Fibroblast of skin of left biceps (primary cell): ENCODE measurements around the gene MMP1.
A peak's percentile ranks its signal among the peaks of the same experiment; 100 is the strongest.

Experiments used
- DNase-seq, 2 experiments: peaks; one replicate each; pipeline ENCODE4 v3.0.0-alpha.2; 2013; ENCODE audit warnings: low read depth in 2 of 2

MMP1 gene

DNA sequence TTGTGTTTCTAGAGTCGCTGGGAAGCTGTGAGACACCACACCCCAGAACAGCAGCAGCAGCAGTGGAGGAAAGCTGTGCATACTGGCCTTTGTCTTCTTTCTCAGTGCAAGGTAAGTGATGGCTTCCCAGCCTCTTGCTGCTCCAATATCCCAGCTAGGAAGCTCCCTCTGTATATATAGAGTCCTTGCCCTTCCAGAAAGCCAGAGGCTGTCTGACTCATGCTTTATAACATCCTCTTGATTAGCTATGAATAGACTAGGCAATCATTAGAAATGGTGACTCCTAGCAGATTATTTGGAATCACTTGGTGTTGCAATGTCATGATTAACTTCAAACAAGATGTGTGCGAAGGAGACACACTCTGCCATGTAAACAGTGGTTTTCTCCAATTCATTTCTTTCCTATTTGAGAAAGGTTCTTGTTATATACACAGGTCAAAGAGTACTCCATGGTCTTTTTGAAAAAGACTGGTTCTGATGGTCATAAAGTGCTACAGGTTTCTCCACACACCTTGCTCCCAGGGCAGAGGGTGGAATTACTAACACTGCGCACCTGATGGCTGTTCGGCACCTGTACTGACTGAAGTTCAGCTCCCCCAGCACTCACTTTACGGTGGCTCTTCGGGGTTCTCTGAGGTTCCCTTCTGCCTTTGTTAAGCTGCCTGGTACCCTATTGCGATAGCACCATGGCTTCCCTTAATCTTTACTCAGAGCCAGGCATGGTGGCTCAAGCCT, at the start of gene MMP1:
TSS of gene MMP1 (minus strand) at position 149 of the 735 bp plus-strand sequence. CDS start at position 81, 68 bp downstream.
- peak; percentile 63 to 70 for DNase-seq

DNA sequence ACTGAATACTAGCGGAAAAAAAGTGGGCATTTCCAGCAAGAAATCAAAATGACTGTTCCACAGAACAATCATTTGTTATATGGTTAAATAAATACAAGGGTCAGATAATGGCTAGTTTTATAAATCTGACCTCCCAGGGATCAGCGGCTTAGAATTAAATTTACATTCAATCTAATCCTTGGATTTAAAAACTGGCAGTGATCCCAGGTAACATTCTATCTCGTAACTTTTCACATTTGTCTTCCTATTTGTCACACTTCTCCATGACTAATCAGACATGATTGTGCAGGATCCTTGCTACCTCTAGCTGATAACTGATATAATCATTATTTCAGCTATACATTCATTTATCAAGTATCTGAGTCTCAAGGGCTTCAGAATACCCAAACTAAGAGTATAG, 48.3 kb upstream of the MMP1 start:
- DNase-seq = no peak

DNA sequence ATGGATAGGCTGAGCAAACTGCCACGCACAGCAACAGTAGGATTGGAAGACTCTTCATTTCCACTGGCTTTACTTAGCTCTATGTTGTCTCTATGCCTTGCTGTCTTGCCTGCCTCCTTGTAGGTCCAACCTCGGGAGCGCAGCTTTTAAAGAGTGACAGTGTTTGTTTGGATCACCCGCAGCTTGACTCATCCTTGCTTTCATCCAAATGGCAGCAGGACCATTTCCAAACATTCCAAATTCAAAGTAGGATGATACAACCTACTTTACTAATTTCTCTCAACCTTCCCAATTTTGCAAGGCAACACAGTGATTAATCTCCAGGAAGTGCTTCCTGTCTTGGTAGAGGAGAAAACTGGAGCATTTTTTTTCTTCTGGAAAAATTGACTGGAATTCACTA, 45.5 kb upstream of the MMP1 start, which contains the start of gene MMP3:
TSS of gene MMP3 (minus strand) at position 121 of the 400 bp plus-strand sequence. CDS start at position 58, 63 bp downstream.
- no peak for DNase-seq

DNA sequence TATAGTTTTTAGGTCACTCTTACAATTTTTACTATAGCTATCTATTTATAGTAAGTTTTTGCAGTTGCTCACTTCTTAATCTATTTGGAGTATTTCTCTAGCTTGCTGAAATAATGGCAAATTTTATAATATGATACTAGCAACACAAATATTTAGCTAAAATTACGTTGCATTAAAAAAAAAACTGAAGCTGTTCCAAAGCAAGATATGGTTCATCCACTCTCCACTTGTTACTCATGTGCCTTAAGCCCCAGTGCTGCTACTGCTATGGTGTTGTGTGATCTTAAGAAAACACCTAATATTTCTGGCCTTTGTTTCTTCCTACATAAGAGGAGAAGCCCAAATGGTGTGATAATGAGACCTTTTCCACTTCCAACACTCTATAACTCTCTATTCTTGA, 45.0 kb upstream of the MMP1 start:
- no peak for DNase-seq

DNA sequence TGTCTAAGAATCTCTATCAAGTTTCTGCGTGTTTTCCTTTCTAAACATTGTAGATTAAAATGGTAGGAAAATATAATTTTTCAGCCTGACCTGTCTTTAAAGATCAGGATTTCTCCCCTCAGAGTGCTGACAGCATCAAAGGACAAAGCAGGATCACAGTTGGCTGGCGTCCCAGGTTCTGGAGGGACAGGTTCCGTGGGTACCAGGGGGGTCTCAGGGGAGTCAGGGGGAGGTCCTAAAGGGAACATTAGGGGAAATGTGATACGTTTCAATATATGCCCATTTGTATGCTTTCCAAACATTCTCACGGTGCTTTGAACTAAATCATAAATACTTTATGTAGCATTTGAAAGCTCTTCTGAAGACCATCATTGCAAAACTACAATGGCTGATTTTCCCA, 42.1 kb upstream of the MMP1 start:
- no peak for DNase-seq

DNA sequence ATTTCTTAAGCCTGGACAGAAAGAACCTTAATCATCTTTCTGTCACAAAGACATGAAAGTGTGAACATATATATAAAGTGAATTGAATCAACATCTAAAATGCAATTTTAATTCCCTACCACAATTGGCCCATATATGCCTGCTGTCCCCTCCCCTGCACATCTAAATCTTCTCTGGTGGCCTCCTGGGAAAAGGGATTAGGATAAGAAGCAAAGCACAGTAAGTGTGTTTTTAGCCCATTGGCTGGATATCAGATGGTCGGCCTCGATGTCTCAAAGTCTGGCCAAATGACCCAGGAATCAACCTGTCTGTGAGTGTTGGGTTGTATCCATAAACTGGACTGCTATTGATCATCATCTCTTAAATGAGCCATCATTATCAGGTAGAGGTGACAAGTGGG, 39.7 kb upstream of the MMP1 start:
- DNase-seq = no peak

DNA sequence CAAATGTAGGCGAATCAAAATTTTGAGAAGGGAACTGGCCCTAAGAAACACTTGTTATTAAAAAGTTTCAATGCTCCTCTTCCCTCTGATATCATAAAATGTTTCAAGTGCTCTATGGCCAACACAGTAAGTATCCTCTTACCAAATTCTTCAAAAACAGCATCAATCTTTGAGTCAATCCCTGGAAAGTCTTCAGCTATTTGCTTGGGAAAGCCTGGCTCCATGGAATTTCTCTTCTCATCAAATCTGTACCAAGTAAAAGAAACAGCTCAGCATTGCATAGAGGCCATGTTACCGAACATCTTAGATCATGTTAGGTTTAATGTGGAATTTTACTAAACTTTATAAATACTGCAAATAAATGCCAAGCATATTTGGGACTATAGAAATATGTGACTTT, 39.2 kb upstream of the MMP1 start:
- peak in 1 of 2 experiments; percentile 31 for DNase-seq

DNA sequence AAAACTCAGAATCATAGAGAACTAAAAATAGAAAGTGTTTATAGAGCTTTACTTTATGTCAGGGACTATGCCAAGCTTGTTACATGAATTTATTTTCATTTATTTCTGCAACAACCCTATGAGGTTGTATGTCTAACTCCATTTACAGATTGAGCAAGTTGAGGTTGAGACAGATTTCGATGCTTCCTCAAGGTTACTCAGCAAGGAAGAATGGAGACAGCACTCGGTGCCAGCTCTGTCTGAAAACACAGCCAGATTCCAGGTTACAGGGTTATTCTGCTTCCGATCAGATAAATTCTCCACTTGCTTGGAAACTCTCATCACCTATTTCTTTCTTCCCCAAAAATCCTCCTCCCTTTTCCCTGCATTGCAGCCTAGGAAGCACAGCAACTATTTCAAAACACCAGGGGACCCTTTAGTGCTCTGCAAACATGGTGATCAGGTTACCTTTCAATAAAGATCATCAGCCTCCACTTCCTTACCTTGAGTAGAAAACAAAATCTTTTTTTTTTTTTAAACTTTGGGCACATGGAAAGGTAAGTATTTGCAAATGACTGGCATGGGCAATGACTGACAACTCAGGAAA, 38.4 kb upstream of the MMP1 start:
- peak; percentile 74 to 75 for DNase-seq

DNA sequence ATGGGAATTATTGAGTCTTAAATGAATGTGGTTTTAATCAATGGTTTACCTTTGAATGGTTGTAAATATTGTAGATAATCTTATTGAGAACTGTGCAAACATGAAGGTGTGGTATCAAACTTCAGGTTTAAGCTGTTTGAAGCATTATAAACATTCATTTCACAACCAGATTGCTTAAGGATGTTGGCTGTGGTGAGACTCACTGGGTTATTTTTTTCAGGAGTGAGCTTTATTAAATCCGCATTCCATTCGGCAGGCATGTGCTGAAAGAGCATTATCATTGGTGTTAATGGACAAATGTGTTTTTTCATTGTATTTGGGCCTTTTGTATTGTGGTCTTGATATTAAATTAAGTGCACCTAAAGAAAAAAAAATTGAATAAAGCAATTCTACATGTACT, 35.8 kb upstream of the MMP1 start:
- peak in 1 of 2 experiments; percentile 24 for DNase-seq

DNA sequence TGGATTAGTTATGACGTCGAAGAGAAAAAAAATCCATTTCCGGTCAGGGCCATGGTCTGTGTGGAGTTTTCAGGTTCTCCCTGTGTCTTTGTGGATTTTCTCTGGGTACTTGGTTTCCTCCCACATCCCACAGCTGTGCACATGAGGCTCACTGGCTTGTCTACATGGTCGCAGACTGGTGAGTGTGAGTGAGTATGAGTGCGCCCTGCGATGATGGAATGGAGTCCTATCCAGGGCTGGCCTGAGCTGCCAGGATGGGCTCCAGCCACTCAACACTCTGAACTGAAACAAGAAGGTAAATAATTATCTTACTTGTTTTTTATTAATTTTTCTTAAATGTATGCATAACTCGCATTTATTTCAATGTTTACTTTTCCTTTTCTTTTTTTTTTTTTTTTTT, 34.7 kb upstream of the MMP1 start:
- no peak for DNase-seq

DNA sequence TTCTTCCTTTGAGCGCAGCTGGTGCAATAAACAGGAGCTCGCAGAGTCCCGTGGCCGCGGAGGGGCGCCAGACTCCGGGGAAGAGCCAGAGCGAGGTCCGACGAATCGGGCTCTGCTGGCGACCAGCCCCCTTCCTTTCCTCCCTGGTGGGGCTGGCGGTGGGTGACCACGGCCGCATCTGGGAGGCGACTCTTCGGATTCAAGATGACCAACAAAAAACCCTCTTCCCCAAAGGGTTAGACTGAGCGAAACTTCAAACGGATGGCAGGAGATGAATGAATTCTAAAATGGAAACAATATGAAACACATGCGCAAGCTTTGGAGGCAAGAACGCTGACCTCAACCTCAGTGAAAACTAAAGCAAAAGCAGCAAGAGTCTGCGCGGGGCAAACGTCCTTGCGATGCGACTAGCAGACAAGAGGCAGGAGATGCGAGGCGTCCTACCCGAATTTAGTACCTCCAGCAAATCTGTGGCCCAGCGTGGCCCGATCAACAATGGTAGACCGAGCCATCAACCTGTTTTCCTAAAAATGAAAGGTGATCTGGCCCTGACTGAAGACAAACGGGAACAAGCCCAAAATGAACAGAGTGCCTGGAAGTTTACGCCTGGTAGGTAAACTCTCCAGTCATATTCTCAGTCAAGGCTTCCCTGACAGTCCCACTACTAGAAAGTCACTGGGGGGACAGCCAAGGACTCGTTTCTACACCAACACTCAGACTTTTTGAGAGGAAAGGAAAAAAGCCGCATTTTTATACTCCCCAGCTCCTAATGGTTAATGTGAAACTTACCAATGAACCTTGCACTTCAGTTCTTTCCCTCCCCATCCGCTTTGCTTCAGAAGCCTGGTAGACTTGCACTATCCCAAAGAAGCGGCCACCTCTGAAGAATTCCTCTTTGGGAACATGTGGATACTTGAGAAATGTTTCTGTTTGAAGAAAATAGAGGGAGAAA, 33.8 kb upstream of the MMP1 start:
- DNase-seq = peak; percentile 44 to 47

DNA sequence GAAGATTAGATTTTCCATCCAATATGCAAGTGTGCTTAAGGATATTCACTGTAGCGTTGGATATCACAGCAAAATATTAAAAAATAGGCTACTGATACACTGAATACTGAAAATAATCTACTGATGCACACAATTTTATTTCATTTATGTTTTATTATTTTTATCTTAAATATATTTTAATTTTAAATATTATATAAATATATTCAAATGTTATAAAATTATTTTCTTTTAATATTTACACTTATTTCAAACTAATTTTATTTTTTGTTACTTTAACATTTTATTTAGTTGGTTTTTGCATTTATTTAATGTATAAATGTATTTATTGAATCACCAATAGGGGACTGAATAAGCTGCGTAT, 33.1 kb upstream of the MMP1 start:
- no peak for DNase-seq

DNA sequence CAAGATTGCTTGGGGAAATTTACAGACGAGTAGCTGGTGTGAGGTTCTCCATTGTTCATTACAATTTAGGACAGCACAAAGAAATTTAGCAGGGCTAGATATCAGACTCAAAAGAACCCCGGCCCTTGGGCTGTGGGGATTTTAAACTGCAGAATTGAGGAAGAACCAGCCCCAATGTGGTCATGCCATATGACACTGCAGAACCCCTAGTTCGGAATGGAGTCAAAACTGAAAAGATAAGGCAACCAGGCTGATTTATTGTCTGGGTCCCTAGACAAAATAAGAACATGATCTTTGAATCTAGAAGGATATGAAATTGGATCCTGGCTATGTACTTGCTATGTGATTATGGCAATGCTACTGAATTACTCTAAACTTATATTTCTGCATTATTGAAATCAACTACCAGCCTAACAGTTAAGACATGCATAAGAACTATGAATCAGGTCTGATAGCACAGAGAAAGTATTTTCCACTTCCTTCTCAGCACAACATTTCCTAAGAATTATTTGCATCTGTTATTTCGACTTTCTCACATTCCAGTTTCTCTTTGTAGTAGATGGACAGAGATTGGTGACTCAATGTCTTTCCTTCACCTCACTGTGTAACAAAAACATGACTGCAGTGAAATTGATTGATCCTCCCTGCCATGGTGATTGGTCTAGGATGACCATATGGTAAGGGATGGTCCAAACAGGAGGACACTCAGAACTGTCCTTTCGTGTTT, 32.2 kb upstream of the MMP1 start:
- DNase-seq = peak in 1 of 2 experiments; percentile 20

DNA sequence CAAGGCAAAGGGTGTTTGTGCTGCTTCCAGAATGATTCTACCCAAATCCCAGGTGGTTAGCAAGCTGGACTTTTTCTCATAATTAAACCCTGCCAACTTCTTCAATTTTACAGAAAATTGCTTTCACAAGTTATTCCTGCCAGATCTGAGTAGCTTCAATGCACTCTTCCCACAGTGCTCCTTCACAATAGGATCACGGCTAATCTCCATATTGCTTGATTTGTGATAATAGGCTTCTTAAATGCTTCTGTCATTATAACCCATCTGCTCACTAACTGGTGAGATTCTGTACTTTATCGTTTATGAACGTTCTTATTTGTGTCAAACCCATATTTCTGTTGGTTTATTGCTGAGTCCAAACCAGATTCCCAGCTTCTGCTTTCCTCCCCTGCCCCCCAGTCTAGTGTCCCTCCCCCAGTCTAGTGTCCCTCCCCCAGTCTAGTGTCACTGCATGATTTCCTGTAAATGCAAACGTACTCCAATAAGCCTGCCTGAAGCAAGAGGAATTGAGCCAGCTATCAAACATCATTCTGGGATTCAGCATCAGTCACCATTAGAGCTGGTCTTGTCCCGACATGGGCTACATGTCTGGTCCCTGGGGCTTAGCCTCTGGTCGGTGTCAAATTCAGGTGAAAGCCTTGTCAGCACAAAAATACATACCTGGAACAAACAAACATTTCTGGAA, 31.5 kb upstream of the MMP1 start:
- DNase-seq = no peak

DNA sequence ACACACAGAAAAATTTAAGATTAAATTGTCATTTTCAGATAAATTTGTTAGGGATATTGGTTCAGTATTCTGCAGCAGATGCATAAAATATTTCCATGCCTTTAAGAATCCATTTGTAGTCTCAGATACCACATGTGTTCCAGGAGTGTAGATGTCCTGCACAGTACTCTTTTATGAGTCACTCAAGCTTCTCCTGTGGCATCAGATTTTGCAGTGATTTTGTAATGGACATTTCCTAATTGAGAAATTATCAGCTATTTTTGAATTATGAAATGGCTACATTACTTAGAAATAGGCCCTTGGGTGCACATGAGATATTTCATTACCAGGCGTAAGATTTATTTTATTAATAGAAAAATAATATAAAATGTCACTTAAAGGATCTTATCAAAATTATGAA, 26.6 kb upstream of the MMP1 start:
- DNase-seq = no peak

DNA sequence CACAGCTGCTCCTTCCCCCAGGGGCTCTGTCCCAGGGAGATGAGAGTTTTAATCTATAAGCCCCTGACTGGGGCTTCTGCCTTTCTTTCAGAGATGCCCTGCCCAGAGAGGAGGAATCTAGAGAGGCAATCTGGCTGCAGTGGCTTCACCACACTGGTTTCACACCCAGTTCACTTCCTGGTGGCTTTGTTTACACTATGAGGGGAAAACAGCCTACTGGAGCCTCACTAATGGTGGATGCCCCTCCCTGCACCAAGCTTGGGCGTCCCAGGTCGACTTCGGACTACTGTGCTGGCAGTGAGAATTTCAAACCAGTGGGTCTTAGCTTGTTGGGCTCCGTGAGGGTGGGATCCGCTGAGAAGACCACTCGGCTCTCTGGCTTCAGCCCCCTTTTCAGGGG, 21.5 kb upstream of the MMP1 start:
- no peak for DNase-seq

DNA sequence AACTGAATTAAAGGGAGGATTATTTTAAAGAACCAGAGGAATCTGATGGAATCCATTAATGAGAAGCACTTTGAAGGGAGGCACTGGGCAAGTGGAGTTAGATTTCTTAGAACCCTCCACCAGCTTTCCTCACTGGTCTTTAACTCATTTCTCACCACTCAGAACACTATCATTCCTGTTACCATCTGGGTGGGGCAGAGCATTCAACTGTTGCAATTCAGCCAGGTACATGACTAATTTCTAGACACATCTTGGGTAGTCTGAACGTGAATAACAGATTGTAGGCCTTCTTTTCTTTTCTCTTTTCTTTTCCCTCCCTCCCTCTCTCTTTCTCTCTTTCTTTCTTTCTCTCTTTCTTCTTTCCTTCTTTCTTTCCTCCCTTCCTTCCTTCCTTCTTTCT, 15.5 kb upstream of the MMP1 start:
- no peak for DNase-seq

DNA sequence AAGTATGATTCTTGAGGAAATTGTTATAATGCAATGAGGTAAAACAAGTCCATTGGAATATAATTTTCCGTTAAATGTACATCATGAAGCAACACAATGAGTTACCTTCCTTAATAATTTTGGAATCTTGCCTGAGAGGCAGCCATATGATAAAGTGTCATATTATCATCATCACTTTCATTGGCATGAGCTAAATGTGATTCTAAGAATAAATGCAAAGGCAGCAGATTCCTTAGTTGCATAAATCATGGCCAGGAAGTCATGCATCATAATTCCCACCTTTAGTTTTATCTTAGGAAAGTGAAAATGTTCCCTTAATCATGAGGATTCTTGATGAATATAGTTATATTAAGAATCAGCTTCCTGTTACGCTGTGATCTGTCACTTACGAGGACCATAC, 14.2 kb upstream of the MMP1 start:
- DNase-seq = no peak

DNA sequence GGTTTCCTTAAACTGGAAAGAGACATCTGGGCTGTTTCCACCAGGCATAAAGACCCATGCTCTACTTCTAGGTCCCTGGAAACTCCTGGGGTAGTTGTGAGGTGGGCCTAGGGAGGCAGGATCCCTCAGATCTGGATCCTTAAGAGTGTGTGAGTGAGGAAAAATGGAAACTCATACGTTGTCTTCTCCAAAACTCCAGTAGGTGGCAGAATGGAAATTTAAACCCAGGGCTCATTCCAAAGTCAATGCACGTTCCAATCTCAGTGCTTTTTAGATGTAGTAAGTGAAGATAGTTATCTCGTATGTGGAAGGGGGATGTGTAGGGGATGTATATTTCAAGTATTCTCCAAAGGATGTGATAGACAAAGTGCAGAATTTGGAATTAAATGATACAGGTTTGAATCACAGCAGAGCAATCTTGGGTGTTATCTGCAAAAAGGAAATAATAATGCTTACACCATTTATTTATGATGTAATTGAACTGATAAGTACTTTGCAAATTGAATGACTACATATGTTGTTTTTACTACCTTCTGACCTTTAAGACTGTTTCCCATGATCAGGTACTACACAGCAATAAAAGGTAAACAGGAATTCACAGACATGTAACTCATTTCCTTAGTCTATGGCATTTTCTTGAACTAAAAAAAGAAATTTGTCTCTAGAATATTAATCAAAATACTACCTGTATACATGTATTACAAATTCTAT, 13.1 kb upstream of the MMP1 start:
- no peak for DNase-seq

DNA sequence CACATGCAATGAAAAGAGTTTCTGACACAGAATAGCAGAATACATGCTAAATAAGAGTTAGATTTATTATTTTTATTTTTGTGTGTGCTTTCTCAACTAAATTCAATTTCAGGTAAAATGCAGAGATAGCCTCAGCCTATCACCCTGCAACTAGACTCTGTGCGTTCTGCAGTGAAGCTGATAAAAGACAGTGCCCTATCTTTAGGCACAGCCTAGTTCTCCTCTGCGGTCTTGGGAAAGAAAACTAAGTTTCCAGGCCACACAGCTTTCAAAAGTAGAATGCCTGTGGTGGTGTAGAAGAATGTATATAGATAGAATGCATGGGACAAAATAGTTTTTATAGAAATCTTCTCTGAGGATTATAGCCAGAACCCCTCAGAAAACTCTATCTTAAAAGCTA, 12.0 kb upstream of the MMP1 start:
- DNase-seq = no peak

DNA sequence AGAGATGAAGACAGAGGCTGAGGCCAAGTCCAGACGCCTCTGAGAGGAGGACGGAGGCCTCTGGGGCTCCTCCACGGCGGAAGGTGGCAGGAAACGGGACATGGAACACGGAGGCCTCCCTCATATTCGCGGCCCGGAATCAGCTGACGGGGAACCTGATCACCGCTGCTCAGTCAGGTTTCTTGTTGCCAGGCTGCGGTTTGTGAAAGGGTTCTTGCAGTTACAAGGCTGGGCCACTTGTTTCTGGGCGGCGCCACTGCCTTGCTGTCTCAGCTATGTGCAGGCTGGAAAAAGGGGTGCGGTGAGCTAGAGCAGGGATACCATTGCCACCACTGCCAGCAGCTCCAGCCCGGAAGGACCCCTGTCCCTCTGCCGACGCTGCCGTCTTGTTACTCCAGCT, 10.0 kb upstream of the MMP1 start:
- DNase-seq = no peak
